ENCODE measurements around the gene KIT. TPM values are rescaled to one million over a fixed set of nuclear protein-coding genes. Genes with fewer than 3 reads are reported as not detected.

KIT gene
- total and polyA plus RNA-seq, 2 donors (not counting 3 experiments of a cell fraction or from before 2014, with no cell fraction given) = 19.8 to 39.7 TPM

DNA sequence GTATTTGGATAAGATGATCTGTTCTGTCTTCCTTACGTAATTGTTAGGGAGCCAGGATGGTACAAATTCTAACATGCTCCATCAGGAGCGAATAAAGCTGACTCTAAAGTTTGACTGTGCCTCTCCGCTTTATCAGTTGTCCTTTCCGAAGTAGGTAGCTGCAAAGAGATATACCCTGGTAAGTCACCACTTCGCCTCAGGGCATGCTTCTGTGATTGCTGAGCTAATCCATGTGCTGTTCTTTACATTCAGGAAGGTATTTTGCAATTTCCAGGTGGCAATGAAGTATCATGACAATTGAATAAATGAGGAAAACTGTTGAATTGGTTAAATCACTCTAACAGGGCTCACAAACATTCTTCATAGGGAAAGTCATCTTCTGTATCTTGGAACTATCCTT lies 38.9 kb downstream of the KIT start:
- intact Hi-C loops (cut with micrococcal nuclease) = no loop called here
- TSS peak; percentile 5 for BruUV-seq (replicated peaks)
- no peak for DNase-seq (ENCODE audit: low read depth, low spot score)
- no peaks in the 10 kb centered on the region for H3K9me1 ChIP-seq (replicated peaks; ENCODE audit: control insufficient read depth, extremely low read depth, insufficient read depth, low read length)
- H3K9ac ChIP-seq (replicated peaks; ENCODE audit: extremely low read depth, insufficient read depth, low read length) = no peak overlapping the region
- peaks cover 3% of the 10 kb centered on the region for H3K4me1 ChIP-seq (ENCODE audit: control insufficient read depth, extremely low read depth, insufficient read depth, low read length)
- H4K20me1 ChIP-seq (replicated peaks; ENCODE audit: control insufficient read depth, extremely low read depth, insufficient read depth, low read length) = no peaks in the 10 kb centered on the region
- POLR2A ChIA-PET = no interaction called here
- CTCF ChIA-PET = interaction anchor here (0.9 to 1.5 kb wide), 2 partner anchors 11 to 22 kb away, joined by 3 read pairs; no protein-coding TSS in a partner anchor
- H3K27me3 ChIP-seq (ENCODE audit: control insufficient read depth in 2 of 2, insufficient read depth in 2 of 2, low read length in 2 of 2) = peaks cover 0 to 2% of the 10 kb centered on the region in 2 experiments
- no peaks in the 10 kb centered on the region for H3K36me3 ChIP-seq (ENCODE audit: control insufficient read depth in 2 of 2, extremely low read depth in 1 of 2, insufficient read depth in 2 of 2, low read length in 2 of 2)
- dilution Hi-C loops (cut with MboI; ENCODE audit: extremely low pct_ligation_motif_present, low sequenced_read_pairs) = no loop called here
- FAIRE-seq = no peak
- H3K27ac ChIP-seq (ENCODE audit: insufficient read depth, low read depth, low read length) = no peak overlapping the region
- H3K4me3 ChIP-seq (replicated peaks in 1 of 3; ENCODE audit: insufficient read depth in 1 of 3, low read depth in 1 of 3, low read length in 3 of 3) = no peak overlapping the region
- TF ChIP-seq MYC (IDR thresholded peaks at IDR 0.05; ENCODE audit: low read depth, low read length) = no peak
- TF ChIP-seq POLR2AphosphoS5 (IDR thresholded peaks at IDR 0.05; ENCODE audit: insufficient read depth, low read depth, low read length) = no peak
- no peak for TF ChIP-seq EZH2 (IDR thresholded peaks at IDR 0.05; ENCODE audit: borderline replicate concordance, low read depth, low read length, severe bottlenecking)
- no peak for TF ChIP-seq POLR2A (IDR thresholded peaks at IDR 0.05; ENCODE audit: low read depth, low read length)
- no peak for TF ChIP-seq JUN (IDR thresholded peaks at IDR 0.05; ENCODE audit: borderline replicate concordance, insufficient read depth, insufficient read length, low read depth)
- no peak for TF ChIP-seq GATA2 (IDR thresholded peaks at IDR 0.05; ENCODE audit: insufficient read depth, insufficient read length, low read depth, low read length)
- no peak for TF ChIP-seq CTCF (IDR thresholded peaks at IDR 0.05; ENCODE audit: extremely low read depth in 1 of 2, insufficient read depth in 1 of 2, low read depth in 1 of 2, low read length in 2 of 2)
- no peak for TF ChIP-seq FOS (IDR thresholded peaks at IDR 0.05; ENCODE audit: borderline replicate concordance, insufficient read depth, low read length)
- TF ChIP-seq, protein P1, sequence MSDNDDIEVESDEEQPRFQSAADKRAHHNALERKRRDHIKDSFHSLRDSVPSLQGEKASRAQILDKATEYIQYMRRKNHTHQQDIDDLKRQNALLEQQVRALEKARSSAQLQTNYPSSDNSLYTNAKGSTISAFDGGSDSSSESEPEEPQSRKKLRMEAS (IDR thresholded peaks at IDR 0.05; ENCODE audit: insufficient read depth, insufficient read length) = no peak
- H2AFZ ChIP-seq (ENCODE audit: low read depth, low read length) = no peak overlapping the region
- H3K79me2 ChIP-seq (ENCODE audit: control insufficient read depth, insufficient read depth, low read length) = no peaks in the 10 kb centered on the region
- H3K4me2 ChIP-seq (ENCODE audit: insufficient read depth, low read length) = no peak overlapping the region
- H3K9me3 ChIP-seq (replicated peaks; ENCODE audit: control insufficient read depth, insufficient read depth, low read length) = no peaks in the 10 kb centered on the region
